ENCODE results near the gene NME8. TPM values are rescaled to one million over a fixed set of nuclear protein-coding genes. Genes with fewer than 3 reads are reported as not detected.

The NME8 gene
- total RNA-seq, 2 experiments from 2014 or later = not detected

GRCh38 chr7:37924491-37925041, 76.2 kb downstream of the NME8 start:
- intact Hi-C loops (cut with micrococcal nuclease) = loop anchor here (10.0 kb wide), 1 partner anchor 70 kb away; no protein-coding TSS in a partner anchor
- Mint-ChIP-seq H3K4me1 (ENCODE audit: low read depth) (peaks cover 3% of the 10 kb centered on the region), H3K27ac (no peak overlapping the region), H3K4me3 (no peak overlapping the region), H3K36me3 (ENCODE audit: low read depth) (no peaks in the 10 kb centered on the region), H3K9me3 (peaks cover 8% of the 10 kb centered on the region), H3K27me3 (ENCODE audit: low read depth) (peaks cover 32% of the 10 kb centered on the region)
- CTCF ChIA-PET = no interaction called here
- no peak for DNase-seq

GRCh38 chr7:37925620-37926019, 77.2 kb downstream of the NME8 start:
- H3K27me3 Mint-ChIP-seq (ENCODE audit: low read depth) = peaks cover 23% of the 10 kb centered on the region
- DNase-seq = no peak
- H3K4me3 Mint-ChIP-seq = no peak overlapping the region
- H3K4me1 Mint-ChIP-seq (ENCODE audit: low read depth) = peaks cover under 1% of the 10 kb centered on the region
- H3K9me3 Mint-ChIP-seq = peaks cover 8% of the 10 kb centered on the region
- H3K27ac Mint-ChIP-seq = no peak overlapping the region
- H3K36me3 Mint-ChIP-seq (ENCODE audit: low read depth) = no peaks in the 10 kb centered on the region
- CTCF ChIA-PET = no interaction called here
- intact Hi-C loops (cut with micrococcal nuclease) = loop anchor here (10.0 kb wide), 1 partner anchor 69 kb away; no protein-coding TSS in a partner anchor

GRCh38 chr7:37927773-37928444, 79.5 kb downstream of the NME8 start:
- H3K9me3 Mint-ChIP-seq = peaks cover 8% of the 10 kb centered on the region
- H3K36me3 Mint-ChIP-seq (ENCODE audit: low read depth) = no peaks in the 10 kb centered on the region
- no peak for DNase-seq
- no peaks in the 10 kb centered on the region for H3K4me1 Mint-ChIP-seq (ENCODE audit: low read depth)
- H3K27me3 Mint-ChIP-seq (ENCODE audit: low read depth) = peaks cover 14% of the 10 kb centered on the region
- CTCF ChIA-PET = no interaction called here
- H3K27ac Mint-ChIP-seq = no peak overlapping the region
- H3K4me3 Mint-ChIP-seq = no peak overlapping the region
- intact Hi-C loops (cut with micrococcal nuclease) = loop anchor here (10.0 kb wide), 1 partner anchor 67 kb away; no protein-coding TSS in a partner anchor

- no peak for DNase-seq
- CTCF ChIA-PET = no interaction called here
- no peaks in the 10 kb centered on the region for H3K36me3 Mint-ChIP-seq (ENCODE audit: low read depth)
- H3K27me3 Mint-ChIP-seq (ENCODE audit: low read depth) = peaks cover 7% of the 10 kb centered on the region
- intact Hi-C loops (cut with micrococcal nuclease) = loop anchor here (10.0 kb wide), 1 partner anchor 66 kb away; no protein-coding TSS in a partner anchor
- no peak overlapping the region for H3K27ac Mint-ChIP-seq
- H3K4me1 Mint-ChIP-seq (ENCODE audit: low read depth) = no peaks in the 10 kb centered on the region
- peaks cover 8% of the 10 kb centered on the region for H3K9me3 Mint-ChIP-seq
- H3K4me3 Mint-ChIP-seq = no peak overlapping the region
Observed at GRCh38 chr7:37928878-37929277, 80.5 kb downstream of the NME8 start.

GRCh38 chr7:37930226-37930948, 82.0 kb downstream of the NME8 start:
- CTCF ChIA-PET = no interaction called here
- Mint-ChIP-seq H3K36me3 (ENCODE audit: low read depth) (no peaks in the 10 kb centered on the region), H3K9me3 (peaks cover 8% of the 10 kb centered on the region), H3K27me3 (ENCODE audit: low read depth) (peaks cover 2% of the 10 kb centered on the region), H3K27ac (no peak overlapping the region), H3K4me1 (ENCODE audit: low read depth) (no peaks in the 10 kb centered on the region), H3K4me3 (no peak overlapping the region)
- DNase-seq = no peak
- intact Hi-C loops (cut with micrococcal nuclease) = no loop called here

GRCh38 chr7:37932543-37932942, 84.1 kb downstream of the NME8 start:
- no peaks in the 10 kb centered on the region for H3K27me3 Mint-ChIP-seq (ENCODE audit: low read depth)
- no peak overlapping the region for H3K27ac Mint-ChIP-seq
- H3K9me3 Mint-ChIP-seq = peaks cover 6% of the 10 kb centered on the region
- H3K36me3 Mint-ChIP-seq (ENCODE audit: low read depth) = no peaks in the 10 kb centered on the region
- no peak overlapping the region for H3K4me3 Mint-ChIP-seq
- CTCF ChIA-PET = interaction anchor here (1.7 kb wide), 1 partner anchor 15 kb away, joined by 4 read pairs; no protein-coding TSS in a partner anchor
- intact Hi-C loops (cut with micrococcal nuclease) = no loop called here
- no peak for DNase-seq
- no peaks in the 10 kb centered on the region for H3K4me1 Mint-ChIP-seq (ENCODE audit: low read depth)

- Mint-ChIP-seq H3K27me3 (ENCODE audit: low read depth) (no peaks in the 10 kb centered on the region), H3K36me3 (ENCODE audit: low read depth) (no peaks in the 10 kb centered on the region), H3K4me3 (no peak overlapping the region), H3K4me1 (ENCODE audit: low read depth) (no peaks in the 10 kb centered on the region), H3K27ac (no peak overlapping the region), H3K9me3 (peaks cover 6% of the 10 kb centered on the region)
- intact Hi-C loops (cut with micrococcal nuclease) = no loop called here
- no peak for DNase-seq
- CTCF ChIA-PET = interaction anchor here (1.4 to 1.7 kb wide), 2 partner anchors 13 to 15 kb away, joined by 3 to 4 read pairs; partner anchors contain the start of gene EPDR1
Observed at GRCh38 chr7:37933018-37933566, 84.7 kb downstream of the NME8 start.

- Mint-ChIP-seq H3K27ac (no peak overlapping the region), H3K36me3 (ENCODE audit: low read depth) (no peaks in the 10 kb centered on the region)
Observed at GRCh38 chr7:37942934-37943610, 94.7 kb downstream of the NME8 start.

GRCh38 chr7:37943905-37944736, 95.7 kb downstream of the NME8 start:
- intact Hi-C loops (cut with micrococcal nuclease) = no loop called here
- no peak overlapping the region for H3K4me3 Mint-ChIP-seq
- CTCF ChIA-PET = interaction anchor here (0.6 kb wide), 1 partner anchor 1517 kb away, joined by 3 read pairs; no protein-coding TSS in a partner anchor
- no peak for DNase-seq
- H3K27ac Mint-ChIP-seq = no peak overlapping the region
- H3K4me1 Mint-ChIP-seq (ENCODE audit: low read depth) = no peaks in the 10 kb centered on the region
- no peaks in the 10 kb centered on the region for H3K36me3 Mint-ChIP-seq (ENCODE audit: low read depth)
- H3K27me3 Mint-ChIP-seq (ENCODE audit: low read depth) = no peaks in the 10 kb centered on the region
- H3K9me3 Mint-ChIP-seq = no peaks in the 10 kb centered on the region

More at GRCh38 chr7:37942934-37943610, 94.7 kb downstream of the NME8 start:
- no peak for DNase-seq
- intact Hi-C loops (cut with micrococcal nuclease) = no loop called here
- Mint-ChIP-seq H3K4me3 (no peak overlapping the region), H3K9me3 (no peaks in the 10 kb centered on the region), H3K4me1 (ENCODE audit: low read depth) (no peaks in the 10 kb centered on the region), H3K27me3 (ENCODE audit: low read depth) (no peaks in the 10 kb centered on the region)
- CTCF ChIA-PET = no interaction called here

- intact Hi-C loops (cut with micrococcal nuclease) = no loop called here
- H3K4me3 Mint-ChIP-seq = no peak overlapping the region
- H3K9me3 Mint-ChIP-seq = no peaks in the 10 kb centered on the region
- CTCF ChIA-PET = no interaction called here
- no peaks in the 10 kb centered on the region for H3K36me3 Mint-ChIP-seq (ENCODE audit: low read depth)
- H3K27me3 Mint-ChIP-seq (ENCODE audit: low read depth) = no peaks in the 10 kb centered on the region
- no peak overlapping the region for H3K27ac Mint-ChIP-seq
- DNase-seq = no peak
- H3K4me1 Mint-ChIP-seq (ENCODE audit: low read depth) = no peaks in the 10 kb centered on the region
Observed at GRCh38 chr7:37944737-37945054, 96.3 kb downstream of the NME8 start.

GRCh38 chr7:37945336-37945735, 96.9 kb downstream of the NME8 start:
- DNase-seq = no peak
- no peaks in the 10 kb centered on the region for H3K27me3 Mint-ChIP-seq (ENCODE audit: low read depth)
- intact Hi-C loops (cut with micrococcal nuclease) = no loop called here
- CTCF ChIA-PET = interaction anchor here (0.6 kb wide), 1 partner anchor 59 kb away, joined by 3 read pairs; no protein-coding TSS in a partner anchor
- no peaks in the 10 kb centered on the region for H3K9me3 Mint-ChIP-seq
- no peaks in the 10 kb centered on the region for H3K4me1 Mint-ChIP-seq (ENCODE audit: low read depth)
- H3K4me3 Mint-ChIP-seq = no peak overlapping the region
- H3K36me3 Mint-ChIP-seq (ENCODE audit: low read depth) = no peaks in the 10 kb centered on the region
- no peak overlapping the region for H3K27ac Mint-ChIP-seq
